ENCODE data around the gene INSL3. TPM values are rescaled to one million over a fixed set of nuclear protein-coding genes. Genes with fewer than 3 reads are reported as not detected.

The INSL3 gene
- total RNA-seq (not detected), polyA plus RNA-seq (under 1 TPM in 1 of 2 donors, not detected in 1; 0.22 TPM)

- H3K9ac ChIP-seq (ENCODE audit: low read depth in 1 of 2, low read length in 2 of 2), result no peak within 1 kb of the TSS
- no peak within 1 kb of the TSS for H3K27ac ChIP-seq (ENCODE audit: low read depth in 1 of 2, low read length in 2 of 2)
- no peaks in the 10 kb centered on the region for H3K36me3 ChIP-seq (ENCODE audit: control insufficient read depth in 4 of 4, insufficient read depth in 3 of 4, low read depth in 1 of 4, low read length in 3 of 4)
- no peak within 1 kb of the TSS for H3K4me3 ChIP-seq (ENCODE audit: low read depth in 1 of 3, low read length in 3 of 3)
- H3K27me3 ChIP-seq (ENCODE audit: control insufficient read depth in 4 of 4, insufficient read depth in 4 of 4, low read length in 3 of 4), result peaks cover 0 to 5% (median 0%) of the 10 kb centered on the region in 4 donors
- H3K4me1 ChIP-seq (ENCODE audit: control insufficient read depth in 4 of 4, insufficient read depth in 4 of 4, low read length in 3 of 4), result no peaks in the 10 kb centered on the region
- TF ChIP-seq HNF4A (conservative IDR thresholded peaks at IDR 0.05), result no peak
- TF ChIP-seq EGR1 (IDR thresholded peaks at IDR 0.05; ENCODE audit: low read depth in 2 of 2), result no peak
- no peaks in the 10 kb centered on the region for H3K9me3 ChIP-seq (ENCODE audit: control insufficient read depth in 4 of 4, low read length in 3 of 4)
- 67% methylated on average over 34 of the region's 34 CpGs for WGBS
- no peak for DNase-seq (ENCODE audit: low spot score)
These were observed at the start of gene INSL3 for GRCh38 chr19:17821190-17821589. TSS of gene INSL3 (minus strand) at chr19:17821519. CDS start at chr19:17821506, 13 bp downstream.

GRCh38 chr19:17869114-17869608 is 47.8 kb upstream of the INSL3 start:
- H3K27me3 ChIP-seq (ENCODE audit: control insufficient read depth in 4 of 4, insufficient read depth in 4 of 4, low read length in 3 of 4), result peaks cover 5 to 8% (median 5%) of the 10 kb centered on the region in 4 donors
- H3K36me3 ChIP-seq (ENCODE audit: control insufficient read depth in 4 of 4, insufficient read depth in 3 of 4, low read depth in 1 of 4, low read length in 3 of 4), result peaks cover 0 to 8% (median 2%) of the 10 kb centered on the region in 4 donors
- DNase-seq (ENCODE audit: low spot score), result no peak
- no peak overlapping the region for H3K4me3 ChIP-seq (ENCODE audit: low read depth in 1 of 3, low read length in 3 of 3)
- no peak overlapping the region for H3K27ac ChIP-seq (ENCODE audit: low read depth in 1 of 2, low read length in 2 of 2)
- TF ChIP-seq ZBTB33 (IDR thresholded peaks at IDR 0.05) (no peak), RAD21 (IDR thresholded peaks at IDR 0.05) (no peak), ATF3 (IDR thresholded peaks at IDR 0.05) (no peak), JUND (IDR thresholded peaks at IDR 0.05) (no peak), CTCF (IDR thresholded peaks at IDR 0.05; ENCODE audit: low read depth, low read length, missing input control) (no peak), NR2F2 (IDR thresholded peaks at IDR 0.05) (no peak), MAX (IDR thresholded peaks at IDR 0.05) (no peak), RXRA (IDR thresholded peaks at IDR 0.05) (no peak), SP1 (IDR thresholded peaks at IDR 0.05) (no peak), FOXA2 (IDR thresholded peaks at IDR 0.05) (no peak), TAF1 (conservative IDR thresholded peaks at IDR 0.05) (no peak), GABPA (IDR thresholded peaks at IDR 0.05 in 1 of 2, conservative IDR thresholded peaks at IDR 0.05 in 1 of 2) (no peak), YY1 (IDR thresholded peaks at IDR 0.05) (no peak), REST (IDR thresholded peaks at IDR 0.05) (no peak), HNF4A (conservative IDR thresholded peaks at IDR 0.05) (no peak), EGR1 (IDR thresholded peaks at IDR 0.05; ENCODE audit: low read depth in 2 of 2) (no peak), HNF4G (IDR thresholded peaks at IDR 0.05) (no peak), FOXA1 (IDR thresholded peaks at IDR 0.05) (no peak)
- 44% methylated on average over 11 of the region's 11 CpGs for WGBS
- H3K9me3 ChIP-seq (ENCODE audit: control insufficient read depth in 4 of 4, low read length in 3 of 4), result no peaks in the 10 kb centered on the region
- no peak overlapping the region for H3K9ac ChIP-seq (ENCODE audit: low read depth in 1 of 2, low read length in 2 of 2)
- H3K4me1 ChIP-seq (ENCODE audit: control insufficient read depth in 4 of 4, insufficient read depth in 4 of 4, low read length in 3 of 4), result peaks cover 0 to 2% (median 0%) of the 10 kb centered on the region in 4 donors

Data from liver (tissue), 9 donors.